ENCODE data around the gene ZNF836.

- TF ChIP-seq CTCF (IDR thresholded peaks at IDR 0.05): no peak
- TF ChIP-seq NR1H2 (CRISPR knock-in tag; IDR thresholded peaks at IDR 0.05): no peak
- no peak for TF ChIP-seq NFYB (CRISPR knock-in tag; conservative IDR thresholded peaks at IDR 0.05; ENCODE audit: low read depth)
- no peak for TF ChIP-seq ATF2 (CRISPR knock-in tag; IDR thresholded peaks at IDR 0.05; ENCODE audit: borderline replicate concordance, low read depth)
These were observed 40.6 kb upstream of the ZNF836 start for GRCh38 chr19:52211926-52212571.

Data from WTC11 (cell line).